SK-N-DZ (cell line): ENCODE measurements around the gene BTRC.
"Not testable (repeated sequence)": the region's sequence is repeated elsewhere in the genome, so short reads cannot be mapped to it uniquely, and the experiment has no call there.

Experiments
- DNase-seq: peaks from one replicate; pipeline ENCODE4 v3.0.0-alpha.2; 2015; ENCODE audit warnings: low spot score

Gene BTRC

GRCh38 chr10:101346177-101346576, 7.8 kb upstream of the BTRC start:
- no peak for DNase-seq

- no peak for DNase-seq
These were observed 2.9 kb upstream of the BTRC start for GRCh38 chr10:101351017-101351416.

DNA sequence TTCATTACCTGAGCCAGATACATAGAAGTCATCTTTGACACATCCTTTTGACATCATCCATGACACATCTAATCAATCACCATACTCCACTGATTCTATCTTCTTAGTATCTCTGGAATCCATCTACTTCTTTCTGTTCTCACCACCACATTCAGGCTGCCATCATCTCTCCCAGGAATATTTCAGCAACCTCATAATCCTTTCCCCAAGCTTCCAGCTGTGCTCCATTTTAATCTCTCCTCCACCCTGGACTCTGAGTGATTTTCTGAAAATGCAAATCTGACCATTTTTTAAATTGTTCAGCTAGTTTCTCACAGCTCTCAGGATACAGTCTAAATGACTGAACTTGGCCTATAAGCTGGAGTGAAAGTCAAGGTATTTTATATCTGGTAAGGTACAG, 2.5 kb upstream of the BTRC start:
- DNase-seq = no peak

- not testable (repeated sequence) for DNase-seq
These were observed 1.1 kb upstream of the BTRC start for GRCh38 chr10:101352857-101353256.

GRCh38 chr10:101354328-101355071, 535 bp downstream of the BTRC start:
- DNase-seq = peak; percentile 85

GRCh38 chr10:101355072-101355706, 1.2 kb downstream of the BTRC start:
- DNase-seq = no peak

DNA sequence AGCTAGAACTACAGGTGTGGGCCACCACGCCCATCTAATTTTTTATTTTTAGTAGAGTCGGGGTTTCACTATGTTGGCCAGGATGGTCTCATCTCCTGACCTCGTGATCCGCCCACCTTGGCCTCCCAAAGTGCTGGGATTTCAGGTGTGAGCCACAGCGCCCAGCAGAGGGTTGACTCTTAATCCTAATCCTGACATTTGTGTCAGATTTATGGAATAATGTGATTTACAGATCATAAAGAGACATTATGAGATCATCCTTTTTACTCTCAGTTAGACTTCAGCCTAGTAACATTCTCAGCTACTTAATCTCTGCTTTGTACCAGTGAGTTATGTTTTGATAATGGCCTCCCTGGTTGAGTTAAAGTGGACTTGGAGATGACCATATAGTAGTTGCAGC, 2.2 kb downstream of the BTRC start:
- DNase-seq = no peak

- no peak for DNase-seq
These were observed 4.0 kb downstream of the BTRC start for GRCh38 chr10:101357958-101358357.

GRCh38 chr10:101358706-101359300, 4.8 kb downstream of the BTRC start:
- no peak for DNase-seq

- DNase-seq = not testable (repeated sequence)
These were observed 6.1 kb downstream of the BTRC start for GRCh38 chr10:101360090-101360489.

GRCh38 chr10:101360841-101361240, 6.9 kb downstream of the BTRC start:
- DNase-seq = not testable (repeated sequence)

DNA sequence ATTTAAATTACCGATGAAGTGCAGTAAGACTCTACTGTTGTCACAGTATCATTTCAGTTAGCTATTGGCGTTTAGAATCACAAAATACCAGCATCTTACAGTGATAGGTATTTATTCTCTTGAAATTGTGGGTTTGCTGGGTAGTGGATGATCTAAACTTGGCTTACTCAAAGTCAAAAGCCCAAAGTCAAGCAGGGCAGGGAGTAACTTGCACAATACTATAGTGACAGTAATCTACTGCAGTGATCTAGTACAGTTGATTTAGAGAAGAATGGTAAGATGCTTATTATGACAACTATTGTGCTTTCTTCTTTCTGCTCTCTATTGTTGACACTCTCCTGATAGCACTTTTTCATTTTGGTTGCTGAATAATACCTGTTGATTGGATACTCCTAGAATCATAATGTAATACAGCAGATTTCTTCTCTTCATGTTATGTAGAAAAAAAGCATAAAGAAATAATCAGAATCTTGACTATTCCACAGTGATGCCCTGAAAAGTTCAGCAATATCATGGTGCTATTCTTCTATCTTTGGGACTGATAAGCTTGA, 10.0 kb downstream of the BTRC start:
- no peak for DNase-seq

- no peak for DNase-seq
These were observed 10.8 kb downstream of the BTRC start for GRCh38 chr10:101364721-101365120.

DNA sequence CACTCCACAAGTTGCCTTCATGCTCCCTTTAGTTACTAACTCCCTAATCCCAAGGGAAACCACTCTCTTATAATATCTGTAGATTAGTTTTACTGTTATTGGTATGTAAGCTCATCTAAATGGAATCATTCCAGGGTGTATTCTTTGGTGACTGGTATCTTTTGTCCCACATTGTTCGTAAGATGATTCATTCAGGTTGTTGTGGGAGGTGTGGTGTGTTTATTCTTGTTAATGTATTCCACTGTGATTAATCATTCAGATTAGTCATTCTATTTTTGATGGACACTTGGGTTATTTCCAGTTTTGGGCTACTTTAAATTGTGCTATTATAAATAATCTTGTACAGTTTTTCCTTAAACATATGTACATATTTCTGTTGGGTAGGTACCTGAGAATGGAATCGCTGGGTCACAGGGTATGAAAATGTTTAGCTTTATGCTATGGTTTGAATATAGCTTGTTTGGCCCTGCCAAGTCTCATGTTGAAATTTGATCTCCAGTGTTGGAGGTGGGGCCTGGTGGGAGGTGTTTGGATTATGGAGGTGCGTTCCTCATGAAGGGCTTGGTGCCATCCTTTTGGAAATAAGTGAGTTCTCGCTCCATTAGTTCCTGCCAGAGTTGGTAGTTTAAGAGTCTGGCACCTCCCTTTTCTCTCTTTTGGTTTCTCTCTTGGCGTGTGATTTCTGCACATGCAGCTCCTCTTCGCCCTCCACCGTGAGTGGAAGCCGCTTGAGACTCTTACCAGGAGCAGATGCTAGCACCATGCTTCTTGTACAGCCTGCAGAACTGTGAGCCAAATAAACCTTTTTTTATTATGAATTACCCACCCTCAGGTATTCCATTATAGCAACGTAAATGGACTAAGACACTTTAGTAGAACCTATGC, 13.8 kb downstream of the BTRC start:
- no peak for DNase-seq

DNA sequence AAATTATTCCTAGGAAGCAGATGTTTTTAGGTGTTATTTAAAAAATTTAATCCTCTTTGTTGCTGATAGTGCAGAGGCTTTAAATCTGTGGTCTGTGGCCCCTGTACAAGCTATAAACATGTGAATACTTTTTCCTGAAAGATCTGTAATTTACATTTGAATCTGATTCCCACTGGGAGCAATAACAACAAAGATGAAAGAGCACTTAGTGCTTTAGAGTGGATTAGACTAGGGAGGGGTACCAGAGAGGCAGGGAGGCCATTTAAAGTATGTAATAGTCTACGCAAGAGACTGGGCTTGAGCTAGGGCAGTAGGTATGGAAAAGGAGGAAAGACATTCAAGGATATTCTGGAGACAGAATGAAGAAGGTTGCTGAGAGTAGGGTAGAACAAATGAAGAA, 19.1 kb downstream of the BTRC start:
- DNase-seq = no peak

DNA sequence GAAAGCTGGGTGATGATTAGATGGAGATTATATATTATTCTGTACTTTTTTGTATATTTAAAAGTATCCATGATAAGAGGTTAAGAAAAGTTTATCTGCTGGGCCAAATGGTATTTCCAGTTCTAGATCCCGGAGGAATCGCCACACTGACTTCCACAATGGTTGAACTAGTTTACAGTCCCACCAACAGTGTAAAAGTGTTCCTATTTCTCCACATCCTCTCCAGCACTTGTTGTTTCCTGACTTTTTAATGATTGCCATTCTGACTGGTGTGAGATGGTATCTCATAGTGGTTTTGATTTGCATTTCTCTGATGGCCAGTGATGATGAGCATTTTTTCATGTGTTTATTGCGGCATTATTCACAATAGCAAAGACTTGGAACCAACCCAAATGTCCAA, 20.0 kb downstream of the BTRC start:
- not testable (repeated sequence) for DNase-seq

GRCh38 chr10:101375076-101375475, 21.1 kb downstream of the BTRC start:
- DNase-seq = no peak

GRCh38 chr10:101379663-101380352, 25.8 kb downstream of the BTRC start:
- no peak for DNase-seq

DNA sequence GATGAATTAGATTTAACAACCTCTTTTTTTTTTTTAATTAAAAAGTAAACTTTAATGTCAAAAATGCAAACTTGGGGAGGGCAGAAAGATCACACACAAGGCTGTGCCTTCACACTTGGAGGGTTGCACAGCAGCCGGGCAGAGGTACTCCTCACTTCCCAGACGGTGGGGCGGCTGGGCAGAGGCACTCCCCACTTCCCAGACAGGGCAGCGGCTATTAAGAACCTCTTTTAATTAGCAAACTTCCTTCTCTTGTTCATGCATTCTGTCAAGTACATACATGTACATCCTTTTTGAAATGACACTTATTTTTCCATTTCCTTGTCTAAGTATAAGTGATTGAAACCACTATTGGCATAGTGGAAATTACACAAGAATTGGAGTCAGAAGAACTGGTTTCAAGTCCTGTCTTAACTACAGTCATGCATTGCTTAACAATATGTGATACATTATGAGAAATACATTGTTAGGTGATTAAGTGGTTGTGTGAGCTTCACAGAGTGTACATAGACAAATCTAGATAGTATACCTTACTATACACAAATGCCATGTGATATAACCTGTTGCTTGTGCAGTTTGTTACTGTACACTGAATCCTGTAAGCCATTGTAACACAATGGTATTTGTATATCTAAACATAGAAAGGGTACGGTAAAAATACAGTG, 26.5 kb downstream of the BTRC start:
- no peak for DNase-seq

DNA sequence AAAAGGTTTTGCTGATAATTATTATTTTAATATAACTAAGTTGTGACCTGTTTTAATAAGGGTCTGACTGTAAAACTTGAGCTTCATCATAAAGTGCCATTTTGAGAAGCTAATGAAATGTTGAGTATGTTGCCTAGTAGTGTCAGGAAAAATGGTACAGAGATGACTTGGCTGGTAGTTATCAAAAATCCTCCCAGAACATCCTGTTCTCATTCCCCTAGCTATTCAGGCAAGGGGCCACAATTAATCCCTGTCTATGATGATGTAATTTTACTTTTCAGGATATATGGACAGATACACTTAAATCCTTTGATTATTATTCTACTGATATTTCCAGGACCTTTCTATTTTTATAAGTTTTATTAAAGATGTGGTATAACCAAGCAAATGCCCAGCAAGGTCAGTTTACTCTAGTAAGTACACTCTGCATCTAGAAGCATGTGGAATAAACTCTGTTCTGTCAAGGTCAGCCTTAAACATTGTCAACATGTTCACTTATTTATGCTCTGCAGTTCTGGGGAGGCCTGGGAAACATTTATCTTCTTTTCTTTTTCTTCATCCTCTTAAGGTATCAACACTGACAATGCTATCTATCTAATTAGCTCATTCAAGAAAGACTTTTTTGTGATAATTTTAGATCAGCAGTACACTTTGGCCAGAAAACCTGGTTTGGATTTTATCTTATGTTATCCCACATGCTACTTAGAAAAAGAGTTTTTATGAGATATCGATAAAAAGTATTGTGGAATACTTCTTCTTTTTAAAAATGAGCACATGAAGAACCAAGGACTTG, 32.1 kb downstream of the BTRC start:
- no peak for DNase-seq
